ENCODE measurements around the gene TAF1A.

GRCh38 chr1:222579316-222579715 is 10.4 kb downstream of the TAF1A start:
- TF ChIP-seq, protein P1, sequence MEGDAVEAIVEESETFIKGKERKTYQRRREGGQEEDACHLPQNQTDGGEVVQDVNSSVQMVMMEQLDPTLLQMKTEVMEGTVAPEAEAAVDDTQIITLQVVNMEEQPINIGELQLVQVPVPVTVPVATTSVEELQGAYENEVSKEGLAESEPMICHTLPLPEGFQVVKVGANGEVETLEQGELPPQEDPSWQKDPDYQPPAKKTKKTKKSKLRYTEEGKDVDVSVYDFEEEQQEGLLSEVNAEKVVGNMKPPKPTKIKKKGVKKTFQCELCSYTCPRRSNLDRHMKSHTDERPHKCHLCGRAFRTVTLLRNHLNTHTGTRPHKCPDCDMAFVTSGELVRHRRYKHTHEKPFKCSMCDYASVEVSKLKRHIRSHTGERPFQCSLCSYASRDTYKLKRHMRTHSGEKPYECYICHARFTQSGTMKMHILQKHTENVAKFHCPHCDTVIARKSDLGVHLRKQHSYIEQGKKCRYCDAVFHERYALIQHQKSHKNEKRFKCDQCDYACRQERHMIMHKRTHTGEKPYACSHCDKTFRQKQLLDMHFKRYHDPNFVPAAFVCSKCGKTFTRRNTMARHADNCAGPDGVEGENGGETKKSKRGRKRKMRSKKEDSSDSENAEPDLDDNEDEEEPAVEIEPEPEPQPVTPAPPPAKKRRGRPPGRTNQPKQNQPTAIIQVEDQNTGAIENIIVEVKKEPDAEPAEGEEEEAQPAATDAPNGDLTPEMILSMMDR (IDR thresholded peaks at IDR 0.05; ENCODE audit: insufficient read depth, low read length, poor library complexity, severe bottlenecking) = no peak
- no peak for TF ChIP-seq EZH2phosphoT487 (conservative IDR thresholded peaks at IDR 0.05; ENCODE audit: low read length)

Measured in SU-DHL-6 (cell line).